ENCODE measurements around the gene MORN5.

Gene MORN5

DNA sequence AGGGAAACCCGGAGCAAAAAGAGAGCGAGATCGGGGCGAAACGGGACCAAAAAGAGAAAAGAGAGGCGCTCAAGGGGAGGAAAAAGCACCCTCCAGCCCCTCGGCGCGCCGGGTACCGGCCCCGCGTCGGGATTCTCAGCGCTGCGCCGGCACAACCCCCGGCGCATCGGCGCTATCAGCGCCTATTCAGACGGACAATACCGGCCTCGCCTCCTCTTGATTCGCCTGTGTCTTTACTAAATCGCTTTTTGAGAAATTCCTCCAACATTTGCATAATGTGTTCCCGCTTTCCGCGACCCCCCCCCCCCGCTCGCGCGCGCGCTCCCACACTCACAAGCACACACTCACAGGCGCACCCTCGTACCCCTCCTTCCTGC, 68.5 kb downstream of the MORN5 start:
- Histone ChIP-seq H3K4me3 (ENCODE audit: insufficient read depth, low read depth, low read length, poor library complexity, severe bottlenecking) (no peak overlapping the region), H3K9me3 (ENCODE audit: control insufficient read depth, low read length) (no peaks in the 10 kb centered on the region), H3K27ac (ENCODE audit: insufficient read depth, low read length, poor library complexity, severe bottlenecking) (no peak overlapping the region), H3K4me1 (ENCODE audit: control insufficient read depth, insufficient read depth, low read length, poor library complexity, severe bottlenecking) (no peaks in the 10 kb centered on the region), H3K36me3 (ENCODE audit: control insufficient read depth, insufficient read depth, low read length) (no peaks in the 10 kb centered on the region), H3K27me3 (replicated peaks; ENCODE audit: control insufficient read depth, insufficient read depth, low read length, poor library complexity, severe bottlenecking) (peaks cover 25% of the 10 kb centered on the region)
- DNase-seq: no peak

DNA sequence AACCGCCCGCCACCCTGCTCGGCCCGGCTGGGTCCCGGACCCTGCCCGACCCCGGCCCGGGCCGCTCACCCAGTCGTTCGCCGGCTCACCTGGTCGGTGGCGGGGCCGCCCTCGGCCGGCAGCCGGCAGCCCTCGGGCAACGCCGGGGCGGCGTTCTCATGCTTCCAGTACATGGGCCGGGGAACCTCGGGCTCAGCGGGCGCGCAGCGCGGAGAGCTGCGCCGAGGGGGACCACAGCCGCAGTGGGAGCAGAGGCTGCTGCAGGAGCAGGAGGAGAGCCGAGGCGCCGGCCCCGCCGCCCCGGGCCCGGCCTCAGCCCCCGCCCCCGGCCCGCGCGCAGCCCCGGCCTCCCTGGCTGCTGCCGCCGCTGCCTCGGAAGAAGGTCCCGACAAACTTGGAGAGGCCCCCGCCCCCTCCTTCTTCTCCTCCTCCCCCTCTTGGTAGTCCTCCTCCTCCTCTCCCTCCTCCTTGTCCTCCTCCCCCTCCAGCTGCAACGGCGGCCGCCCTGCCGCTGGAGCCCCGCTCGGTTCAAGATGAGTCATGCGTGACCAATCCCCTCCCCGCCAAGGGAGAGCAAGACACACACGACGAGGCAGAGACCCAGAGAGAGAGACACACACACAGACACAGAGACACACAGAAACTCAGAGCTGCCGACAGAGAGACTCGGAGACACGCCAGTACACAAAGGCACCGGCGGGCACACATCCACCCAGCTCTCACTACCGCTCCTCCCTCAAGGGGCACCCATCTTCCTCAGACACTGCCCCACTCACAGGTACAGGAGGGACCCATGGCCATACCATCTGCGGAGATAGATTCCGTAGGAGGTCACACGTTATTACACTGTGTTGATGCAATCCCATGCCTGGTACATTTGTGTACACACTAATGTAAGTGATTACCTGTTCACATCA, 69.1 kb downstream of the MORN5 start, which contains the start of gene LHX6:
LHX6 (minus strand) TSS at position 390 of the 917 bp plus-strand sequence; CDS start at position 173, 217 bp downstream.
- peaks cover 25% of the 10 kb centered on the region for H3K27me3 ChIP-seq (replicated peaks; ENCODE audit: control insufficient read depth, insufficient read depth, low read length, poor library complexity, severe bottlenecking)

DNA sequence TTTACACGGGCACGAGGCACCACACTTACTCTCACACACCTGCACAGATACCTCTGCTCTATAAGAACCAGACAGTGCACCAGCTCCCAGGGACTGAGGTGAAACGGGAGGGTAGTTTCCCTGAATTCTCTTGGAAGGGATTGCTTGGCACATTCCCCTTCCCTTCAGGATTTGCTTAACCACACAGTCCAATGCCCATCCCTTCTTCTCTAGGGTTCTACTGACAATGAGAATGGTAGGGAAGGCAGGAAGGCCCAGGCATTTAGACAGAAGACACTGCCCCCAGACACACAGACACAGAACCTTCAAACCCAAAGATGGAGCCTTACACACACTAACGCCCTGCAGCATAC, 69.8 kb downstream of the MORN5 start:
- Histone ChIP-seq H3K36me3 (ENCODE audit: control insufficient read depth, insufficient read depth, low read length) (no peaks in the 10 kb centered on the region), H3K27ac (ENCODE audit: insufficient read depth, low read length, poor library complexity, severe bottlenecking) (no peak overlapping the region), H3K4me1 (ENCODE audit: control insufficient read depth, insufficient read depth, low read length, poor library complexity, severe bottlenecking) (no peaks in the 10 kb centered on the region), H3K9me3 (ENCODE audit: control insufficient read depth, low read length) (no peaks in the 10 kb centered on the region), H3K4me3 (ENCODE audit: insufficient read depth, low read depth, low read length, poor library complexity, severe bottlenecking) (no peak overlapping the region), H3K27me3 (replicated peaks; ENCODE audit: control insufficient read depth, insufficient read depth, low read length, poor library complexity, severe bottlenecking) (peaks cover 25% of the 10 kb centered on the region)
- no peak for DNase-seq

More for the DNA sequence above, 69.1 kb downstream of the MORN5 start, which contains the start of gene LHX6:
- Histone ChIP-seq H3K27ac (ENCODE audit: insufficient read depth, low read length, poor library complexity, severe bottlenecking) (no peak within 1 kb of the TSS), H3K9me3 (ENCODE audit: control insufficient read depth, low read length) (no peaks in the 10 kb centered on the region), H3K4me3 (ENCODE audit: insufficient read depth, low read depth, low read length, poor library complexity, severe bottlenecking) (no peak within 1 kb of the TSS), H3K36me3 (ENCODE audit: control insufficient read depth, insufficient read depth, low read length) (no peaks in the 10 kb centered on the region), H3K4me1 (ENCODE audit: control insufficient read depth, insufficient read depth, low read length, poor library complexity, severe bottlenecking) (no peaks in the 10 kb centered on the region)
- DNase-seq: no peak

DNA sequence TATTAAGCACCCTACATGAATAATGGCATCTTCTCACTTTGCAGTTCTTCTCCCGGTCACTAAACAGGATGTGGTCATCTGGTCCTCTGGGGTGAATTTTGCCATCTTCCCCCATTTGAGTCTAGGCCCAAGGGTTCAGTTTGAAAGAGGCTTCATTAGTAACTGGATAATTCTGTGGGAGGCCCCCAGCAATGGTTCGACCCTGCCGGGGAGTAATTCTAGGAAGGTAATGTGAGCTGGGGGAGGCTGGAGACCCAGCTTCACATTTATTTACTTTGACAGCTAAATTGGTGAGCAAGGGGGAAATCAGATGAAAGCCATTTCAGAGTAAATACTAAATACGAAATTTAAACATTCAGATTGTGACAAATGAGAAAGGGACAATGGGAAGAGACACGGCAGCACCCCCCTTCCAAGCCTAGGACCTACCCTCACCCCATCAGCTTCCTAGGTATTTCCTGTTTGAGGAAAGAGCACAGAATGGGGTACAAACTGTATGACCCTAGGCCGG, 73.1 kb downstream of the MORN5 start:
- no peaks in the 10 kb centered on the region for H3K36me3 ChIP-seq (ENCODE audit: control insufficient read depth, insufficient read depth, low read length)
- DNase-seq: no peak
- H3K27me3 ChIP-seq (replicated peaks; ENCODE audit: control insufficient read depth, insufficient read depth, low read length, poor library complexity, severe bottlenecking): peaks cover 15% of the 10 kb centered on the region
- H3K4me1 ChIP-seq (ENCODE audit: control insufficient read depth, insufficient read depth, low read length, poor library complexity, severe bottlenecking): no peaks in the 10 kb centered on the region
- no peaks in the 10 kb centered on the region for H3K9me3 ChIP-seq (ENCODE audit: control insufficient read depth, low read length)
- H3K4me3 ChIP-seq (ENCODE audit: insufficient read depth, low read depth, low read length, poor library complexity, severe bottlenecking): no peak overlapping the region
- no peak overlapping the region for H3K27ac ChIP-seq (ENCODE audit: insufficient read depth, low read length, poor library complexity, severe bottlenecking)

DNA sequence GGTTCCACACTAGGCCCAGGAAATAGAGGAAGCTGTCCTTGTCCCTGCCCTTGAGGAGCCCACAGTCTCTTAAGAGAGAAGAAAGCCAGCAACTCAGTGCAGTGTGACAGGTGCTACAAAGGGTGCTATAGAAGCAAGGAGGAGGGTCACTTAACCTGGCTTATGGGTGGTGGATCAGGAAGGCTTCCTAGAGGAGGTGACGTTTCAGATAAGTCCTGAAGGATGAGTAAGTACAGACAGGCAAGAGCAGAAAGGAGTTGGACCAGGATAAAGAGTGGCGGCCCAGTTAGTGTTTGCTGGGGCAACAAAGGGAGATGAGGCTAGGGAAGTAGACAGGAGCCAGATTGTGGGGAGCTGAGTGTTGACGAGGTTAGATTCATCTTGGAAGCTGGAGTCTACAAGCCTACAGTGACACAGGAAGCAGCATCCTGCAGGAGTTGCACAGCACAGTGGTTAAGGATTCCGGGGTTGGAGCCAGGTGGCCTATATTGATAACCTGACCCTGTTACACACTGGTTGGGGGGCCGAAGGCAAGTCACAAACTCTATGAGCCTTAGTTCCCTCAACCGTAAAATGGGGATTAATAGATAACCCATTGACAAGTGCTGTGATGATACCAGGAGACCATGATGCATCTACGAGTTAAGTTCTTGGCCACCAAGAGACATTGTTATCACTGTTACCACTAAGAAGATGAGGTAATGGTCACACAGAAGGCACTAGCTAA, 74.5 kb downstream of the MORN5 start:
- Histone ChIP-seq H3K9me3 (ENCODE audit: control insufficient read depth, low read length) (no peaks in the 10 kb centered on the region), H3K4me1 (ENCODE audit: control insufficient read depth, insufficient read depth, low read length, poor library complexity, severe bottlenecking) (no peaks in the 10 kb centered on the region), H3K27ac (ENCODE audit: insufficient read depth, low read length, poor library complexity, severe bottlenecking) (no peak overlapping the region), H3K36me3 (ENCODE audit: control insufficient read depth, insufficient read depth, low read length) (no peaks in the 10 kb centered on the region), H3K27me3 (replicated peaks; ENCODE audit: control insufficient read depth, insufficient read depth, low read length, poor library complexity, severe bottlenecking) (peaks cover 10% of the 10 kb centered on the region), H3K4me3 (ENCODE audit: insufficient read depth, low read depth, low read length, poor library complexity, severe bottlenecking) (no peak overlapping the region)
- no peak for DNase-seq

DNA sequence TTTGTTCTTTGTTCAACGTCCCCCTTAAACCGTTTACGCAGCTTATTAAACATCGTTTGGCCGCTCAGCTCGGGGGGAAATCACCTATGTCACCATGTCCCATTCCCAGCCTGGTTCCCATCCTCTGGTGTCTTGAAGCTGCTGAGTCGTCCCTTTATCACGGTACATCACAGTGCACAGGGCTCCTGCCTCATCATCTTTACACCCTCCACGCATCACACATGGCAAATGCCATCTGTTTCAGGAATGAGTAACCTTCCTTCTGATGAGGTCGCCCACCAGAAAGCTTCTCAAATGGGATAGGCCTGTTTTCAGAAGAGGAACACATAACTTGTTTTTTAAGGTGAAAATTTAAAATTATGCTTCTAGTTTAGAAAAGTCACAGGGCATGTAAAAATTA, 77.0 kb downstream of the MORN5 start:
- H3K4me3 ChIP-seq (ENCODE audit: insufficient read depth, low read depth, low read length, poor library complexity, severe bottlenecking): no peak overlapping the region
- peaks cover 13% of the 10 kb centered on the region for H3K36me3 ChIP-seq (ENCODE audit: control insufficient read depth, insufficient read depth, low read length)
- H3K27me3 ChIP-seq (replicated peaks; ENCODE audit: control insufficient read depth, insufficient read depth, low read length, poor library complexity, severe bottlenecking): no peaks in the 10 kb centered on the region
- no peak for DNase-seq
- no peaks in the 10 kb centered on the region for H3K4me1 ChIP-seq (ENCODE audit: control insufficient read depth, insufficient read depth, low read length, poor library complexity, severe bottlenecking)
- H3K27ac ChIP-seq (ENCODE audit: insufficient read depth, low read length, poor library complexity, severe bottlenecking): no peak overlapping the region
- H3K9me3 ChIP-seq (ENCODE audit: control insufficient read depth, low read length): no peaks in the 10 kb centered on the region

DNA sequence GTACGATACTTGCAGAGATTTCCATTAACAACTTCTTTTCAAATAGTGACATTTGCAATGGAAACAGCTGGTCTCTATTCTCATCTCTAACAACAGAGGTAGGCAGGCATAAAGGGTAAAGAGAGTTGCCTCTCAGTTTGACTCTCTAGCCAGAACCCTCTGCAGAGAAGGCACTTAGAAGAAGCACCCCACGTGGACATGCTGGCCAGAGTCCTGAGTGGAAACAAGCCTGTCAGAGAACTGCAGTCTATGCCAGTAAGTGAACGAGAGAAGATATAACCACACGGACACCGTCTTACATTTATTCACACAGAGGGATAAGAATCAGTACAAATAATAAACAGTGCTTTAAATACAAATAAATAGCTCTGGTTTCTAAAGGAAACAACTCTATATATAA, 80.0 kb downstream of the MORN5 start:
- Histone ChIP-seq H3K27me3 (replicated peaks; ENCODE audit: control insufficient read depth, insufficient read depth, low read length, poor library complexity, severe bottlenecking) (no peaks in the 10 kb centered on the region), H3K27ac (ENCODE audit: insufficient read depth, low read length, poor library complexity, severe bottlenecking) (no peak overlapping the region), H3K9me3 (ENCODE audit: control insufficient read depth, low read length) (no peaks in the 10 kb centered on the region), H3K36me3 (ENCODE audit: control insufficient read depth, insufficient read depth, low read length) (peaks cover 41% of the 10 kb centered on the region), H3K4me3 (ENCODE audit: insufficient read depth, low read depth, low read length, poor library complexity, severe bottlenecking) (no peak overlapping the region), H3K4me1 (ENCODE audit: control insufficient read depth, insufficient read depth, low read length, poor library complexity, severe bottlenecking) (no peaks in the 10 kb centered on the region)
- DNase-seq: no peak

DNA sequence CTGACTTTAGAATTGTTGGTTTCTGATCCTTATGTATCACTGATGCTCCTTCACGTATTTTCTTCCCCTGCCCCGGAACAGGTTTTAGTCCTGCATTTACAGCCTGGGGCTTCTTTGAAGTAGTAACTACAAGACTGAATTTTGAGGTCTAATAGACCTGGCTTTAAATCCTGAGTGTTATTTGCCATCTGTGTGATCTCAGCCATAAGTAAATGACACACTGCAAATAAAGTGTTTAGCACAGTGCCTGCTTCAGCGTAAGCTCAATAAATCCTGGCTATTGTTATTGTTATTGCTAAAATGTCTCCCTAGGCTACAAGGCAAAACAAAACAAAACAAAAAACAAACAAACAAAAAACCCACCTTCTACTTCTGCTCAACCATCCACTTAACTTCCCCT, 84.6 kb downstream of the MORN5 start:
- Histone ChIP-seq H3K4me3 (ENCODE audit: insufficient read depth, low read depth, low read length, poor library complexity, severe bottlenecking) (no peak overlapping the region), H3K9me3 (ENCODE audit: control insufficient read depth, low read length) (no peaks in the 10 kb centered on the region), H3K27me3 (replicated peaks; ENCODE audit: control insufficient read depth, insufficient read depth, low read length, poor library complexity, severe bottlenecking) (no peaks in the 10 kb centered on the region), H3K36me3 (ENCODE audit: control insufficient read depth, insufficient read depth, low read length) (peaks cover 76% of the 10 kb centered on the region), H3K27ac (ENCODE audit: insufficient read depth, low read length, poor library complexity, severe bottlenecking) (no peak overlapping the region), H3K4me1 (ENCODE audit: control insufficient read depth, insufficient read depth, low read length, poor library complexity, severe bottlenecking) (no peaks in the 10 kb centered on the region)
- DNase-seq: no peak

DNA sequence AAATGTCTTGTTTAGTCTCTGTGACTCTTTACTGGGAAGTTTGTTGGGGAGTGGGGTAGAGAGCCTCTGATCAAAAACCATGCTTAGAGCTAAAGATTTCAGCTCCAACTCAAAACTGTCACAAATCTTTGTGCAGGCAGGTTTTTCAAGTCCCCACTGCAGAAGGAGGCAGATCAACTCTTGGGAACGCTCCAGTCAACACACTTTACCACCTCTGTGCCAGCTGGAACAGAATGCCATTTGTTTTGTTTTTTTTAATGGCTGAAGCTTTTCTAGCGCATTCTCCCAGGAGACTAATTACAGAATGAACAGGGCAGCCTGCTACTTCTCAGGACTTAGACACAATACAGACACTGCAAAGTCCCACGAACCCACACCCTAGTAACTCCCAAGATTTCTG, 87.0 kb downstream of the MORN5 start:
- no peaks in the 10 kb centered on the region for H3K9me3 ChIP-seq (ENCODE audit: control insufficient read depth, low read length)
- no peak overlapping the region for H3K27ac ChIP-seq (ENCODE audit: insufficient read depth, low read length, poor library complexity, severe bottlenecking)
- H3K36me3 ChIP-seq (ENCODE audit: control insufficient read depth, insufficient read depth, low read length): peaks cover 75% of the 10 kb centered on the region
- no peak overlapping the region for H3K4me3 ChIP-seq (ENCODE audit: insufficient read depth, low read depth, low read length, poor library complexity, severe bottlenecking)
- no peak for DNase-seq
- no peaks in the 10 kb centered on the region for H3K27me3 ChIP-seq (replicated peaks; ENCODE audit: control insufficient read depth, insufficient read depth, low read length, poor library complexity, severe bottlenecking)
- no peaks in the 10 kb centered on the region for H3K4me1 ChIP-seq (ENCODE audit: control insufficient read depth, insufficient read depth, low read length, poor library complexity, severe bottlenecking)

DNA sequence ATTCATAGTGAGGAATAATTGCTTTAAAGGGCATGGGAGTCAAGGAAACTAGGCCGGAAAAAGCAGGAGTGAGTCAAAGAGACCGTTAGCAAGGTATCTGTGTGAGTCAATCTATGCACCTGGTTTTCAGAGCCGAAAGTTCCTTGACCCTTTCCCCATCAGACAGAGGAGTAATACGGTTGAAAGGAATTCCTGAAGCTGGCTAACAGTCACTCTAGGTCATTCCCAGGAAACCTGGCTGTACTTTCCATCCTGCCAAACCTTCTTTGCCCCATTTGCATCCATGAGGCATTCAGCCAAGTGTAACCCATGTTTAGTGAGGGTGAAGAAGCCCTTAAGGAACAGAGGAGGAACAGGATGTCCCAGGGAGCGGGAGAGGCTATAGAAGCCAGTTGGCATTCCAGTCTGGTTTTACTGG, 88.7 kb downstream of the MORN5 start:
- no peaks in the 10 kb centered on the region for H3K9me3 ChIP-seq (ENCODE audit: control insufficient read depth, low read length)
- H3K27me3 ChIP-seq (replicated peaks; ENCODE audit: control insufficient read depth, insufficient read depth, low read length, poor library complexity, severe bottlenecking): no peaks in the 10 kb centered on the region
- DNase-seq: no peak
- H3K27ac ChIP-seq (ENCODE audit: insufficient read depth, low read length, poor library complexity, severe bottlenecking): no peak overlapping the region
- no peaks in the 10 kb centered on the region for H3K4me1 ChIP-seq (ENCODE audit: control insufficient read depth, insufficient read depth, low read length, poor library complexity, severe bottlenecking)
- H3K36me3 ChIP-seq (ENCODE audit: control insufficient read depth, insufficient read depth, low read length): peaks cover 72% of the 10 kb centered on the region
- no peak overlapping the region for H3K4me3 ChIP-seq (ENCODE audit: insufficient read depth, low read depth, low read length, poor library complexity, severe bottlenecking)
